Measurements from ENCODE around the gene NIPAL3. TPM values are rescaled to one million over a fixed set of nuclear protein-coding genes. Genes with fewer than 3 reads are reported as not detected.
"Not testable (repeated sequence)": the region's sequence is repeated elsewhere in the genome, so short reads cannot be mapped to it uniquely, and the experiment has no call there.

NIPAL3 gene
- total RNA-seq, 1 donor from 2014 or later: 31.8 TPM

- DNase-seq (no peak), ATAC-seq (ENCODE audit: poor library complexity) (no peak)
- intact Hi-C loops (cut with DNase I): no loop called here
Observed at GRCh38 chr1:24475700-24476099, 60.1 kb downstream of the NIPAL3 start.

GRCh38 chr1:24476571-24476970 is 61.0 kb downstream of the NIPAL3 start:
- no peak for ATAC-seq (ENCODE audit: poor library complexity)
- no peak for DNase-seq
- intact Hi-C loops (cut with DNase I): no loop called here

- ATAC-seq (ENCODE audit: poor library complexity): no peak
- intact Hi-C loops (cut with DNase I): no loop called here
- DNase-seq: no peak
Observed at GRCh38 chr1:24477309-24477708, 61.7 kb downstream of the NIPAL3 start.

GRCh38 chr1:24481101-24481500 is 65.5 kb downstream of the NIPAL3 start:
- intact Hi-C loops (cut with DNase I): no loop called here
- no peak for ATAC-seq (ENCODE audit: poor library complexity)
- no peak for DNase-seq

- intact Hi-C loops (cut with DNase I): no loop called here
- DNase-seq (no peak), ATAC-seq (ENCODE audit: poor library complexity) (no peak)
Observed at GRCh38 chr1:24481843-24482610, 66.4 kb downstream of the NIPAL3 start.

- intact Hi-C loops (cut with DNase I): no loop called here
Observed at GRCh38 chr1:24483441-24483840, 67.8 kb downstream of the NIPAL3 start.

GRCh38 chr1:24484199-24484598 is 68.6 kb downstream of the NIPAL3 start:
- intact Hi-C loops (cut with DNase I): no loop called here
- DNase-seq: no peak
- no peak for ATAC-seq (ENCODE audit: poor library complexity)

More at GRCh38 chr1:24483441-24483840, 67.8 kb downstream of the NIPAL3 start:
- DNase-seq (no peak), ATAC-seq (ENCODE audit: poor library complexity) (no peak)

- DNase-seq: no peak
- intact Hi-C loops (cut with DNase I): no loop called here
- ATAC-seq (ENCODE audit: poor library complexity): no peak
Observed at GRCh38 chr1:24486331-24487065, 70.9 kb downstream of the NIPAL3 start.

GRCh38 chr1:24487455-24487854 is 71.9 kb downstream of the NIPAL3 start:
- intact Hi-C loops (cut with DNase I): no loop called here
- ATAC-seq (ENCODE audit: poor library complexity) (no peak), DNase-seq (no peak)

GRCh38 chr1:24488159-24488558 is 72.6 kb downstream of the NIPAL3 start:
- DNase-seq; ATAC-seq (ENCODE audit: poor library complexity); intact Hi-C loops (cut with DNase I): not testable (repeated sequence)

- DNase-seq: no peak
- no peak for ATAC-seq (ENCODE audit: poor library complexity)
- intact Hi-C loops (cut with DNase I): no loop called here
Observed at GRCh38 chr1:24489674-24490073, 74.1 kb downstream of the NIPAL3 start.

GRCh38 chr1:24490101-24490781 is 74.6 kb downstream of the NIPAL3 start:
- ATAC-seq (ENCODE audit: poor library complexity) (no peak), DNase-seq (no peak)
- intact Hi-C loops (cut with DNase I): no loop called here

GRCh38 chr1:24491577-24492360 is 76.2 kb downstream of the NIPAL3 start:
- DNase-seq: no peak
- intact Hi-C loops (cut with DNase I): no loop called here
- no peak for ATAC-seq (ENCODE audit: poor library complexity)

- ATAC-seq (ENCODE audit: poor library complexity); DNase-seq; intact Hi-C loops (cut with DNase I): not testable (repeated sequence)
Observed at GRCh38 chr1:24492935-24493334, 77.3 kb downstream of the NIPAL3 start.

- ATAC-seq (ENCODE audit: poor library complexity) (no peak), DNase-seq (no peak)
- intact Hi-C loops (cut with DNase I): no loop called here
Observed at GRCh38 chr1:24493785-24494184, 78.2 kb downstream of the NIPAL3 start.

- ATAC-seq (ENCODE audit: poor library complexity) (no peak), DNase-seq (no peak)
- intact Hi-C loops (cut with DNase I): no loop called here
Observed at GRCh38 chr1:24498589-24498988, 83.0 kb downstream of the NIPAL3 start.

GRCh38 chr1:24500448-24501048 is 84.9 kb downstream of the NIPAL3 start:
- ATAC-seq (ENCODE audit: poor library complexity) (no peak), DNase-seq (no peak)
- intact Hi-C loops (cut with DNase I): loop anchor here (5.0 kb wide), 1 partner anchor 83 kb away; the partner anchor contains the start of gene NIPAL3

GRCh38 chr1:24501371-24502064 is 85.9 kb downstream of the NIPAL3 start:
- ATAC-seq (ENCODE audit: poor library complexity) (no peak), DNase-seq (no peak)
- intact Hi-C loops (cut with DNase I): loop anchor here (5.0 kb wide), 1 partner anchor 84 kb away; the partner anchor contains the start of gene NIPAL3
